HG02981 (cell line): ENCODE results near the gene MOK.
"Not testable (repeated sequence)": the region's sequence is repeated elsewhere in the genome, so short reads cannot be mapped to it uniquely, and the experiment has no call there.

Experiments
- ATAC-seq: cut with Tn5 transposase; IDR thresholded peaks from one replicate; pipeline ENCODE4 v1.9.1; 2021; ENCODE audit warnings: mild to moderate bottlenecking, moderate library complexity; ENCODE audit not compliant: unreplicated experiment

MOK gene, protein sequence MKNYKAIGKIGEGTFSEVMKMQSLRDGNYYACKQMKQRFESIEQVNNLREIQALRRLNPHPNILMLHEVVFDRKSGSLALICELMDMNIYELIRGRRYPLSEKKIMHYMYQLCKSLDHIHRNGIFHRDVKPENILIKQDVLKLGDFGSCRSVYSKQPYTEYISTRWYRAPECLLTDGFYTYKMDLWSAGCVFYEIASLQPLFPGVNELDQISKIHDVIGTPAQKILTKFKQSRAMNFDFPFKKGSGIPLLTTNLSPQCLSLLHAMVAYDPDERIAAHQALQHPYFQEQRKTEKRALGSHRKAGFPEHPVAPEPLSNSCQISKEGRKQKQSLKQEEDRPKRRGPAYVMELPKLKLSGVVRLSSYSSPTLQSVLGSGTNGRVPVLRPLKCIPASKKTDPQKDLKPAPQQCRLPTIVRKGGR

DNA sequence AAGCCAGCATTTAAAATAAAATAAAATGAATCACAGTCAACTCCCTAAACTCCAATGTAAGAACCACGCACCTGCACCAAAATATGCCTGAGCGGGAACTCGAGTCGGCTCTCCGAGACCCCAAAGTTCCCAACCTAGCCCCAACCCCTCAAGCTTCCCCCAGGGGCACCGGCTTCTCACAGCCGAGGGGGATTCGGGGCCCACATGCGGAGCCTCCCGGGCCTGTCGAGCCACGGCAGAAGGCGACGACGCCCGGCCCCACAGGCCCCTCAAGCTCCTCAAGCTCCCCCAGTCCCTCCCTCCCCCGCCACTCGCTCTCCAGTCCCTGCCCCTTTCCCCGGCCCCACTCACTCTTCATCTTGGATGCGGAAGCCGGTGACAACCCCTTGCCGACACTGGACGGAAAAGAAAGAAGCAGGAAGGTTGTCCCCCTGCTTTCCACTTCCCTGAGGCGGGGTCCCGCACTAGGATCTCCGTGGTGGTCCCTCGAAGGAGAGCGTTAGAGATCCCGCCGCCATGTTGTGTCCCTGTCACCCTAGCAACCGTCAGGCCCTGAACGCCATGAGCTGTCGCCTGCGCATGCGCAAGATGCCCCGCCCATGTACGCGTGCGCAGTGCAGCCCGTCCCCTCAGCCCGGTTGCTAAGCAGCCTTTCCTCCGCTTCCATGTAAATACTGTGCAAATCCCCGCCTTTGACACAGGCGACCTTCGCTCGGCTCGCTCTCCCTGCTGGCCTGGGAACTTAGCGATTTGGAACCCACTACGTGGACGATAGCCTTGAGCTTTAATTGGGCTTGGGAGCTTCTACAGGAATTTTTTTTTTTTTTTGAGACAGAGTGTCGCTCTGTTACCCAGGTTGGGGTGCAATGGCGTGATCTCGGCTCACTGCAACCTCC lies at the start of gene MOK:
Gene MOK, minus strand, starts transcription at position 554 of the 896 bp plus-strand sequence. Its CDS starts 196 bp downstream, at position 358.
- ATAC-seq = peak; percentile 94

DNA sequence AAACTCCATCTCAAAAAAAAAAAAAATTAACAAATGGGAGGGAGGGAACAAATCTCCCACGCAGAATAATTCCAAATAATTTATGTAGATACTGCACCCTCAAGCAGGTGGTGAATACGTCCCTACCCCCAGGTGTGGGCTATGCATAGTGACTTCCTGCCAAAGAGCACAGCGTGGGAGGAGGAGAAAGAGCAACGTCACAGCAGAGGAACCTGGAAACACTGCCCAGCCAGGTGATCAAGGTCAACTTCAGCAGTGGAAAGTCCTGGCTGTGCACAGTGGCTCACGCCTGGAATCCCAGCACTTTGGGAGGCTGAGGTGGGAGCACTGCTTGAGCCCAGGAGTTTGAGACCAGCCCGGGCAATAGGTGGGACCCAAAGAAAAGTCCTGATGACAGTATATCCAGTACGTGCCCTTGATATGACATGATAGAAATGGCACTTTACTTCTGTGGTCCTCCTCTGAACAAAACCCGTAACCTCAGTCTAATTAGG lies 48.2 kb upstream of the MOK start:
- ATAC-seq = no peak

DNA sequence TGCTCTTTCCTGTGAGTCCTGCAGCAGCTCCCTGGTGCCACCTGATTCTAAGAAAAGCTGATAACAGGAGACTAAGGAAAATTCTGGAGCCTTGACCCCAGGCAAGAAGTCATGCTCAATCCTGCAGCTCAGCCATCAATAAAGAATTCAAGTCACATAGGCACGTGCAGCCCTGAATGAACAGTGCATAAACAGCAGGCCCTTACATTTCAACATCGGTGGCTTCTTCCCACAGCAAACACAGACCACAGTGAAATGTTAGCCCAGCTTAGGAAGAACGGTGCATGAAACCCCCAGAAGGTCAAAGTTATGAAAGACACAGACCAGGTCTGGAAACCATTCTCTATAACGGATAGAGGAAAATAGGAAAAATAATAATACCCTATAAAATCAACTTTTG lies 47.2 kb upstream of the MOK start:
- no peak for ATAC-seq

DNA sequence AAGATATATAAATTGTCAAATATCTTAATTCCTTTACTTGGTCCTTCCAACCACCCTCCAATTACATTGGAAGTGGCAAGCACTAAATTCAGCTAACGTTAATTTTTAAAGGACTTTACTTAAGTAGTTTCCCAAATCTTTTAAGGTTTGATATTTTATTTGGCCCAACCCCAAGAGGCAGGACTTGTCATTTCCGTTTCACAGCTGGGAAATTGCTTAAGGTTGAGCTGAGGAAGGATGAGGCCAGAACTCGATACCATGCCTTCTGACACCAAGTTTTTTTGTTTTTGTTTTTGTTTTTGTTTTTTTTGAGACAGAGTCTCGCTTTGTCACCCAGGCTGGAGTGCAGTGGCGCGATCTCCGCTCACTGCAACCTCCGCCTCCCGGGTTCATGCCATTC lies 46.6 kb upstream of the MOK start:
- ATAC-seq = not testable (repeated sequence)

DNA sequence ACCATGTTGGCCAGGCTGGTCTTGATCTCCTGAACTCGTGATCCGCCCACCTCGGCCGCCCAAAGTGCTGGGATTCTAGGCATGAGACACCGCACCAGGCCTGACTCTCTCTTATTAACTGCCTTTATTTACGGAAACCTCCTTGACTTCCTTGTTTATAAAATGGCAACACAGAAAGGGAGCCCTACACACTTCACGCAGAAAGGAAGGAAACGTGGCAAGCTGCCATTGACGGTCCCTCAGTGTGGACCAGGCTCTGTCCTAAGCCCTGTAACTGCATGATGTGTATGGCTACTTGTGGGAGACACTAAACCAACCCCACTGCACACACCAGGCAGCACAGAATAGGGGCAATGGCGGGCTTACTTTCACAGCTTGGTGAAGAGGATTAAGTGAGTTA lies 46.1 kb upstream of the MOK start:
- no peak for ATAC-seq

DNA sequence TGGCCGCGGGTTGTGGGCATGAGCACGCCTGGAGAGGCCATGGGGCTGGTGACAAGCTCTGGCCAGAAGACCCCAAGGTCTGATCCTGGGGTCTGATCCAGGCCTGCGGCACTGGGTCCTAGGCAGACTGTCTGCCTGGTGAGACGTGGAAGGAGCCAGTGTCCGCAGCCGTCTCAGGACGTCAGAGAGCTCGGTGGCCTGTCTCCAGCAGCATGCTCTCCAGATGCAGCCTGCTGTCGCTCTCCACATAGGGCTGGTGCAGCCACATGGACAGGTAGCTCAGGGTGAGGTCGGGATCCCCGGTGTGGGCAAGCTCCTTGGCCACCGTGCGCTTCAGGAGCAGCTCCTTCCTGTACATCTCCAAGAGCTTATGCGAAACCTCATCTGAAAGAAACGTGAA lies 43.4 kb upstream of the MOK start:
- no peak for ATAC-seq

DNA sequence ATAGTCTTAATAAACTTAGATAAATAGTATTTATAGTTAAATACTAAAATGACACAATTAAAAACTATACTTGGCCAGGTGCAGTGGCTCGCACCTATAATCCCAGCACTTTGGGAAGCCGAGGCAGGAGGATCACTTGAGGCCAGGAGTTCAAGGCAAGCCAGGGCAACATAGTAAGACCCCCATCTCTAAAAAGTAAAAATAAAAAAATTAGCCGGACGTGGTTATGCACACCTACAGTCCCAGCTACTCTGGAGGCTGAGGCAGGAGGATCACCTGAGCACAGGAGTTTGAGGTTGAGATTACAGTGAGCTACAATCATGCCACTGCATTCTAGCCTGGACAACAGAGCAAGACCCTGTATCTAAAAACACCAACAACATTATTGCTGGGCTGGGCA lies 41.7 kb upstream of the MOK start:
- ATAC-seq = no peak

DNA sequence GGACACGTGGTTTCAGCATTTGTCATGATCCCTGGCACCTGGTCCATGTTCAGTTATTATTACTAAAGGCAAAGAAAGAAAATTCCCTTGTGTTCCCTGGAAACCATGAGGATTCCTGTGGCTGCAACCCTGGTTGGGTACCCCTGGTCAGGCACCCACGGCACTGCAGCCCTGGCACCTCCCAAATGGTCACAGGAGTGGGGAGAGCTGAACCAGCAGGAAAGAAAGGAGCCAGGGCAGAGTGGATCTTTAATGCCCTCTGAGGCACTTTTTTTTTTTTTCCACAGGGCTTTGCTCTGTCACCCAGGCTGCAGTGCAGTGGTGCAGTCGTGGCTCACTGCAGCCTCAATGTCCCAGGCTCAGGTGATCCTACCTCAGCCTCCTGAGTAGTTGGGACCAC lies 40.3 kb upstream of the MOK start:
- no peak for ATAC-seq

DNA sequence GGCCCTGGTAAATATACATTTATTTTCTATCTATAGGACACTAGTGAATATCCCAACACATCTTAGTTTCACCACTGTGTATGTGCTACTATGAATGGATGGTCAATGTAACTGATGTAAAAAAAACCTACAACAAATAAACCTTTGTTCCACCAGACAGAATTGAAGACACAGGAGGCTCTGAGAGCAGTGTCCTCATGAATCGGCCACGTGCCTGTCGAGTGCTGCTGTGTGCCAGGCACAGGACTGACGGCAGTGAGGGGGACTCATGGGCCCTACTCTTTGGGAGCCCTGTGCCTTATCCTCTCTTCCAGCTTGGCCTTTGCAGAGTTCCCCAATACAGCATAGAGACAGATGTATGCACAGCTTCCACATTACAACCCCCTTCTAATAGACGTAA lies 39.5 kb upstream of the MOK start:
- no peak for ATAC-seq

DNA sequence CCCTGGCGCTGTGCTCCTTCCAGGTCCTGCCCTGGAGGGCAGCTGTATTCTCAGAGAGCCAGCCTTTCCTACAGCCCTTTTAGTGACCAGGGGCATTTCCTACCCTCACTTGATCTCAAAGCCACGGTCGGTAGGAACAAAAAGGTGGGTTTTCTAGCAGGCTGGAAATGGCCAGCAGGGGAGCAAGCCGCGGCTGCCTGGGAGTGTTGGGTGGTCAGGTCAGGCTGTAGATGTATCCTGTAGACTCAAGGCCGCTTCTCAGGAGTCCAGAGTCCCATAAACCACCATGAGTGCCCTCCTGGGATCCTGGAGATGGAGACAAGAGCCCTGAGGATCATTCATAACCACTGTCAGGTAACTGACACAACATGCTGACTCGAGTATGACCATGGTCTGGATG lies 39.1 kb upstream of the MOK start:
- ATAC-seq = no peak

DNA sequence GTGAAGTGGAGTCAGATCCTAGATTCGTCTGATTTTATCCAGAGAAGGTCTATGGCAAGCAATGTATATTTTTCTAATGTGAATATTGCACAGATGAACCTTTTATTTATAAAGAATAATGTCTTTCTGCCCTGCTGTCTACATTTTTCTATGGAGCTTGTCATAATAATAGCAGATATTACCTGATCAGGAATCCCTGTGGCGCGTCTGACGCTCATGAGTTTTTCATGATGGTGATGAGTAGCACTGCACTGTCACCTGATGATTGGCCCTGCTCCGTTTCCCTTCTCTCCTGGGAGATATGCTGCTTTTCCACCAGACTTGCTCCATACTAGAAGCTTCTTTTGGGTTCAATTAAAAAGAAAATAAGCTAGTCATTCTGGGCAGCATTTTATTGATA lies 37.3 kb upstream of the MOK start:
- ATAC-seq = no peak

DNA sequence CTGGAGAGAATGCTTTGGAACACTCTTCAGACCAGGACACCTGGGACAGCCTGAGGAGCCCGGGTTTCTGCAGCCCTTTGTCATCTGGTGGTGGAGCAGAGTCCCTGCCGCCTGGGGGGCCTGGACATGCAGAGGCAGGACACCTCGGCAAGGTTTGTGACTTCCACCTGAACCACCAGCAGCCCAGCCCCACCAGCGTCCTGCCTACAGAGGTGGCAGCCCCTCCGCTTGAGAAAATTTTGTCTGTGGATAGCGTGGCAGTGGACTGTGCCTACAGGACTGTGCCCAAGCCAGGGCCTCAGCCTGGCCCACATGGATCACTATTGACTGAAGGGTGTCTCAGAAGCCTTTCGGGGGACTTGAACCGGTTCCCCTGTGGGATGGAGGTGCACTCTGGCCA lies 36.6 kb upstream of the MOK start:
- ATAC-seq = no peak

DNA sequence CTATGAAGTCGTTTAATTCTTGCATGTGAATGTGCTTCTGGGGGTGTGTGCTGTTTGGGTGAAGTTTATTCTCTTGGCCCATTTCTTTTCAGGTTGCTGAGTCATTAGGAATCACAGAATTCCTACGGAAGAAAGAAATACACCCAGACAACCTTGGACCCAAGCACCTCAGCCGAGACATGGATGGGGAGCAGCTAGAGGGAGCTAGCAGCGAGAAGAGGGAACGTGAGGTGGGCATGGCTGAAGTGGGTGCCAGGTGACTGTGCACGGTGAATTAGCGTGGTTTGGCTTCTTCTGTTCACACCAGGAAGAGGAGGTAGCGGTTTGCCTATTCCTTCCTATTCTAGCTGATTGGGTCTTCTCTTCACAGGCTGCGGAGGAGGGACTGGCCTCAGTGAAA lies 33.8 kb upstream of the MOK start:
- no peak for ATAC-seq

DNA sequence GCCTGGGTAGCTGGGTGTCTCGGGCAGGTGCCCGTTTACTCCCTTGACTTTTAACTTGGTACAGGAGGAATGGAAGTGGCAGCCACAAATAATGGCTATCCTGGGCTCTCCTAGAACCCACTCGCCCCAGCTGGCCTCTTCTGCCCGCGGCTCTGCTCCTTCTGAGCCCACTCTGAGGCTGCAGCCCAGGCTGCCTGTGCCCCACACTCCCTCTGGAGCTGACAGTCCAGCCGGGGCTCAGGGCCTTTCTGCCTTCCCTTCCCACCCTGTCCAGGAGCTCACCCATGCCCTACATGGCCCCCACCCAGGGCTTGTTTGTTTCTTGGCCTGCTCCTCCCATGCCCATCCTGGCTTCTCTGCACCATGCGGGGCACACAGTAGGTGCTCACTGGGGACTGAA lies 30.2 kb upstream of the MOK start:
- ATAC-seq = no peak

DNA sequence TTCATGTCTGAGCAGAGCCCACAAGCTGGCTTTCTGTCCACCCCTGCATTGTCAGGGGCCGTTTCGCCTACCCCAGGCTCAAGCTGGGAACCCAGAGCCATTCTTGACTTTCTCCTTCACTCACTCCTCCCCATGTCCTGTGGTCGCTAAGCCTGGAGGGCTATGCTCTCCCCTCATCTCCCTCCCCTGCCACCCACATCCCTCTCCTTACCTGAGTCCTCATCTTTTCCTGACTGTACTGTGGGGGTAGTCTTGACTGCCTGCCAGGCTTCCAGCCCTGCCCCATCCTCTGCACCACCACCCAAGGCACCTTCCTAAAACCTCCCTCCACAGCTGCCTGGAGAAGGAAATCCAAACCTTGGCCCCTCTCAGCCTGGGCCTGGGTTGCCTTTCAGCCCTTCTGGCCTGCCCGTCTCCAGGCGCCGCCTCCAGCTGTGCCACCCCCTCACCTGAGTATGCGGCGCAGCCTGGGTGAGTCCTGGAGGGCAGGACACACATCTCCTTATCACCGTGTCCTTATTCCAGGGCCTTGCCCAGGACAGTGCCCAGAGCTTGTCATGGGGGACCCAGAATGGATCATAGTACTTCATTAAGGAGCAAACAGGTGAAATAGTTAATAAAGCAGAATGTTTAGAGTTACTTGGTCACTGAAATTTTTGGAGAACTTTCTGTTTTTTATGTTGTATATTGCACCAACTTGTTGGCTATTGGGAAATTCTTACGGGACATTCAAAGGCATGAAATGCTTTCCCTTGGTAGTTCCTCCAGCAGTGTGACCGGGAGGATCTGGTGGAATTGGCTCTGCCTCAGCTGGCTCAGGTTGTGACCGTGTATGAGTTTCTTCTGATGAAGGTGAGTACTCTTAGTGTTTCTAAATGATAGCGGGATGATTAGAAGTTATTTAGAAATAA lies 29.1 kb upstream of the MOK start:
- ATAC-seq = no peak

DNA sequence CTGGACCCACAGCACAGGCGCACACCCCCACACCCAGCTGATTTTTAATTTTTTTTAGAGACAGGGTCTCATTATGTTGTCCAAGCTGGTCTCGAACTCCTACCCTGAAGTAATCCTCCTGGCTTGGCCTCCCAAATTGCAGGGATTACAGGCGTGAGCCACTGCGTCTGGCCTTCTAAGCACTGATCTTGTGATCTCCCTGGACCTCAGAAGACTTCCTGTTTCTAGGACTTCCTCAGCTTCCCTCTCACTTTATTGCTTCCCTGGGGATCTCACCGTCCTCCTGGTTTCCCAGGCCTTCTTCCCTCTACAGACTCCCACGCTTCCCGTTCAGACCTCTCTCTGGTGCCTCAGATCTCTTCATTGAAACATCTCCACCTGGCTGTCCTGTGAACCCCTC lies 28.4 kb upstream of the MOK start:
- no peak for ATAC-seq

DNA sequence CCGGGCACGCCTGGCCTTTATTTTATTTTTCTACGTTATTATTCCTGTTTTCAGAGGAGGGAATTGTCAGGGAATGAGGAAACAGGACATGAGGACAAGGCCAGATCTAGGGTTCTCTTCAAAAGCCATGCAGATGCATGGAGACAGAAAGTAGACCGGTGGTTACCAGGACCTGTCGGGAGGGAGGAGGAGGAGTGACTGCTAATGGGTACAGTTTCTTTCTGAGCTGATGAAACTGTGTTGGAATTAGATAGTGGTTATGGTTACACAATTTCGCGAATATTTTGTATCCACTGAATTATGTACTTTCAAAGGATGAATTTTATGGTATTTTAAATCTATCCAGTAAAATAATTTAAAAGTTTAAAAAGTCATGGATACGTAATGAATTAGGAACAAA lies 25.8 kb upstream of the MOK start:
- no peak for ATAC-seq

DNA sequence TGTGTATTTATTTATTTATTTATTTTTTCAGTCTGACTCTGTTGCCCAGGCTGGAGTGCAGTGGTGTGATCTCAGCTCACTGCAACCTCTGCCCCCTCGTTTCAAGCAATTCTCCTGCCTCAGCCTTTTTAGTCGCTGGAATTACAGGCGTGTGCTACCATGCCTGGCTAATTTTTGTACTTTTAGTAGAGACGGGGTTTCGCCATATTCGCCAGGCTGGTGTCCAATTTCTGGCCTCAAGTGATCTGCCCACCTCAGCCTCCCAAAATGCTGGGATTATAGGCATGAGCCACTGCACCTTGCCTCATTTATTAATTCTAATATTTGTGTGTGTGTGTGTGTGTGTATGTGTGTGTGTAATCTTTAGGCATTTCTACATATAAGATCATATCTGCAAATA lies 24.4 kb upstream of the MOK start:
- not testable (repeated sequence) for ATAC-seq

DNA sequence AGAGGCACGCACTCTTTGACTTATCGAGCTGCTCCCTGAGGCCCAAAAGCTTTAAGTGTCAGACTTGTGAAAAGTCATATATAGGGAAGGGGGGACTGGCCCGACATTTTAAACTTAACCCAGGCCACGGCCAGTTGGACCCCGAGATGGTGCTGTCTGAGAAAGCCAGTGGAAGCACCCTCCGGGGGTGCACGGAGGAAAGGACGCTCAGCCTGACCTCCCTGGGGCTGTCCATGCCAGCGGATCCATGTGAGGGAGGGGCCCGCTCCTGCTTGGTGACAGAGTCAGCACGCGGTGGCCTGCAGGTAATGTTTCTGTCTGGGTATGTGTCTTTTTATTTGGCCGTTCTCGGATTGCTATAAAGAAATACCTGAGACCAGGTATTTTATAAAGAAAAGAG lies 21.6 kb upstream of the MOK start:
- ATAC-seq = no peak

DNA sequence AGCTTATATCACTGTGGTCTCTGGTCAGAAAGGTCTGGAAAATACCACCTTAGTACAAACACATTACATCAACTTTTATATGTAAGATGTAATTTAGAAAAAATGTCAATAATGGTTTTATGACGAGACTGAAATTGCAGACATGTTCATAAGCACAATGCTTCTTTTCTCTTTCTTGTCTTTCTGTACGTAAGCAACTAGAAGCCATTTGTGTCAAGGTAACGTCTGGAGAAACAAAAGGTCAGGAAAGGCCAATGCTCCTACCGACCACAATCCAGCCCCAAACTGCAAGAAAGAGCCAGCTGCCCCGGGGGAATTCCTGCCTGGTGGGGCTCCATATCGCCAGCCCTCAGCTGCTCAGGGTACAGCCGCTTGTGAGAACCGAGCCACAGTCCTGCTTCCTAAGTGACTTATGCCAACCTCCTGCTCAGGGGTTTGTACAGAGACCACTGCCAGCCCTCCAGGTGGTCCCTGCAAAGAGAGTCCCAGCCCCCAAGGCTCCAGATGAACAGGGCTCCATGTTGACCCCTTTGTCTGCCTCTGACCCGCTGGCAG lies 20.9 kb upstream of the MOK start:
- no peak for ATAC-seq

DNA sequence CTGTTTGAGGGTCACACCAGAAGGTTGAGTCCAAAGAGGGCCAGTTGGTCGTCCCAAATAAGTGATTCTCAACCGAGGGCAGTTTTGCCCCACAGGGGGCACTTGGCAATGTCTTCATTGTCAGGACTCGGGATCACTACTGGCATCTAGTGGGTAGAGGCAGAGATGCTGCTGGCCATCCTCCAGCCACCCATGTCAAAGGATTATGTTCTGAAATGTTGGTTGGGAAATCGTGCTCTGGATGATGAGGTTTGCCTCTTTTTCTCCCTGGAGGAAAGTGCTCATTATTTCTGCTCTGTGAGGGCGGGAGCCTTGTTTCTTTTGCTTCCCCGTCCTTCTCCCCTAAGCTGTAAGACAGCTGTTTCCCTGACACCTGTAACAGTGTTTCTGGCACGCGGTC lies 18.1 kb upstream of the MOK start:
- ATAC-seq = no peak
